Astrocyte (in vitro differentiated cells and primary cell): ENCODE data around the gene PSMG4. TPM values are rescaled to one million over a fixed set of nuclear protein-coding genes. Genes with fewer than 3 reads are reported as not detected.

Experiments
- DNase-seq: peaks from one replicate; pipeline ENCODE4 v3.0.0-alpha.2; 2010; ENCODE audit warnings: low read depth
- FAIRE-seq: peaks from 2 replicates; lab custom pipeline; 2011; peaks lifted over from hg19 to GRCh38; lab: Jason Lieb, UNC
- H2AFZ ChIP-seq: 2 replicates; pipeline ENCODE4 v1.6.0; 2012; ENCODE audit warnings: low read depth, low read length, inconsistent platforms
- H3K27ac ChIP-seq: 2 replicates; pipeline ENCODE4 v1.5.1; 2011; ENCODE audit warnings: low read depth, low read length, inconsistent platforms
- H3K27me3 ChIP-seq: 2 replicates; pipeline ENCODE4 v1.6.0; 2011; ENCODE audit warnings: low read length, inconsistent platforms; ENCODE audit not compliant: insufficient read depth
- H3K36me3 ChIP-seq: 2 replicates; pipeline ENCODE4 v1.5.1; 2011; ENCODE audit warnings: low read length, inconsistent platforms; ENCODE audit not compliant: insufficient read depth
- H3K4me1 ChIP-seq: 2 replicates; pipeline ENCODE4 v1.5.1; 2011; ENCODE audit warnings: low read length, inconsistent platforms; ENCODE audit not compliant: insufficient read depth
- H3K4me2 ChIP-seq: 2 replicates; pipeline ENCODE4 v1.6.0; 2012; ENCODE audit warnings: low read length, inconsistent platforms
- H3K4me3 ChIP-seq: 2 replicates; pipeline ENCODE4 v1.5.1; 2011; ENCODE audit warnings: low read depth, mild to moderate bottlenecking, low read length, inconsistent platforms; ENCODE audit not compliant: insufficient read depth
- H3K79me2 ChIP-seq: 2 replicates; pipeline ENCODE4 v1.6.0; 2012; ENCODE audit warnings: mild to moderate bottlenecking, low read length, inconsistent platforms; ENCODE audit not compliant: insufficient read depth
- H3K9ac ChIP-seq: 2 replicates; pipeline ENCODE4 v1.6.0; 2012; ENCODE audit warnings: mild to moderate bottlenecking, low read length, inconsistent platforms
- H3K9me3 ChIP-seq: 2 replicates; pipeline ENCODE4 v1.5.1; 2012; ENCODE audit warnings: low read depth, mild to moderate bottlenecking, low read length, inconsistent platforms; ENCODE audit not compliant: insufficient read depth
- H4K20me1 ChIP-seq: 2 replicates; pipeline ENCODE4 v1.6.0; 2012; ENCODE audit warnings: low read length, inconsistent platforms; ENCODE audit not compliant: insufficient read depth
- H3K27ac Mint-ChIP-seq: one replicate; pipeline ENCODE4 v1.8.0; 2021; ENCODE audit warnings: mild to moderate bottlenecking, mixed read lengths; ENCODE audit not compliant: unreplicated experiment
- H3K27me3 Mint-ChIP-seq: one replicate; pipeline ENCODE4 v1.8.0; 2021; ENCODE audit warnings: low read depth, mixed read lengths; ENCODE audit not compliant: unreplicated experiment
- H3K36me3 Mint-ChIP-seq: one replicate; pipeline ENCODE4 v1.8.0; 2021; ENCODE audit warnings: low read depth, mixed read lengths; ENCODE audit not compliant: unreplicated experiment
- H3K4me1 Mint-ChIP-seq: one replicate; pipeline ENCODE4 v1.8.0; 2021; ENCODE audit warnings: low read depth, mixed read lengths; ENCODE audit not compliant: unreplicated experiment
- H3K4me3 Mint-ChIP-seq: one replicate; pipeline ENCODE4 v1.8.0; 2021; ENCODE audit warnings: mild to moderate bottlenecking, moderate library complexity, mixed read lengths; ENCODE audit not compliant: unreplicated experiment
- H3K9me3 Mint-ChIP-seq: one replicate; pipeline ENCODE4 v1.8.0; 2021; ENCODE audit warnings: mild to moderate bottlenecking, mixed read lengths; ENCODE audit not compliant: unreplicated experiment
- CTCF ChIP-seq: IDR thresholded peaks from 2 replicates; pipeline ENCODE4 v1.5.1; 2011; ENCODE audit warnings: low read depth, mild to moderate bottlenecking, inconsistent platforms, low read length, moderate library complexity; ENCODE audit not compliant: insufficient read depth
- EZH2 ChIP-seq: IDR thresholded peaks from 2 replicates; pipeline ENCODE4 v1.6.1; 2012; ENCODE audit warnings: mild to moderate bottlenecking, low read length, inconsistent platforms; ENCODE audit not compliant: insufficient read depth
- total RNA-seq: library from RNA; stranded (reverse); gene quantifications from 2 replicates; pipeline ENCODE4 v1.2.1, GENCODE V29; 2021

The PSMG4 gene
- total RNA-seq, 1 donor from 2014 or later: 23.4 TPM

GRCh38 chr6:3236005-3236404 is 22.7 kb upstream of the PSMG4 start:
- H3K4me1 ChIP-seq: peaks cover 9% of the 10 kb centered on the region
- no peaks in the 10 kb centered on the region for H3K9me3 ChIP-seq
- H3K27me3 ChIP-seq: peaks cover 25% of the 10 kb centered on the region
- no peaks in the 10 kb centered on the region for H3K9me3 Mint-ChIP-seq
- H3K36me3 ChIP-seq: no peaks in the 10 kb centered on the region
- no peak overlapping the region for H3K4me2 ChIP-seq
- peaks cover 15% of the 10 kb centered on the region for H3K27me3 Mint-ChIP-seq
- no peak overlapping the region for H3K4me3 Mint-ChIP-seq
- H3K4me3 ChIP-seq: no peak overlapping the region
- H3K27ac ChIP-seq: no peak overlapping the region
- DNase-seq (no peak), FAIRE-seq (no peak)
- H3K36me3 Mint-ChIP-seq: no peaks in the 10 kb centered on the region
- no peak overlapping the region for H3K27ac Mint-ChIP-seq
- H3K9ac ChIP-seq: no peak overlapping the region
- peaks cover 6% of the 10 kb centered on the region for H3K4me1 Mint-ChIP-seq
- H3K79me2 ChIP-seq: no peaks in the 10 kb centered on the region
- H2AFZ ChIP-seq: no peak overlapping the region
- TF ChIP-seq EZH2 (no peak), CTCF (no peak)
- H4K20me1 ChIP-seq: no peaks in the 10 kb centered on the region

GRCh38 chr6:3237761-3238662 is 20.7 kb upstream of the PSMG4 start:
- peaks cover 12% of the 10 kb centered on the region for H3K27me3 ChIP-seq
- H3K4me2 ChIP-seq: no peak overlapping the region
- FAIRE-seq (no peak), DNase-seq (no peak)
- H3K36me3 Mint-ChIP-seq: peaks cover 2% of the 10 kb centered on the region
- H3K9me3 Mint-ChIP-seq: peaks cover 5% of the 10 kb centered on the region
- peak overlapping the region; percentile 14 for H2AFZ ChIP-seq
- no peak overlapping the region for H3K27ac ChIP-seq
- H3K9ac ChIP-seq: no peak overlapping the region
- no peaks in the 10 kb centered on the region for H3K4me1 ChIP-seq
- no peak overlapping the region for H3K4me3 ChIP-seq
- no peaks in the 10 kb centered on the region for H3K79me2 ChIP-seq
- no peak for TF ChIP-seq EZH2
- peak; percentile 5 for TF ChIP-seq CTCF
- H3K4me3 Mint-ChIP-seq: no peak overlapping the region
- H4K20me1 ChIP-seq: no peaks in the 10 kb centered on the region
- no peaks in the 10 kb centered on the region for H3K36me3 ChIP-seq
- peaks cover 20% of the 10 kb centered on the region for H3K27me3 Mint-ChIP-seq
- no peaks in the 10 kb centered on the region for H3K9me3 ChIP-seq
- no peak overlapping the region for H3K27ac Mint-ChIP-seq
- no peaks in the 10 kb centered on the region for H3K4me1 Mint-ChIP-seq
